ENCODE results near the gene MTA2. TPM values are rescaled to one million over a fixed set of nuclear protein-coding genes. Genes with fewer than 3 reads are reported as not detected.
"Not testable (repeated sequence)": the region's sequence is repeated elsewhere in the genome, so short reads cannot be mapped to it uniquely, and the experiment has no call there.

MTA2 gene
- total RNA-seq, 1 experiment from 2014 or later, result 193 TPM

- DNase-seq (ENCODE audit: low read depth), result peak; percentile 65
These were observed 8.1 kb downstream of the MTA2 start for GRCh38 chr11:62593434-62594044.

GRCh38 chr11:62592989-62593421, 8.7 kb downstream of the MTA2 start:
- no peak for DNase-seq (ENCODE audit: low read depth)

- no peak for DNase-seq (ENCODE audit: low read depth)
These were observed 9.4 kb downstream of the MTA2 start for GRCh38 chr11:62592146-62592815.

GRCh38 chr11:62591448-62592145, 10.1 kb downstream of the MTA2 start, which contains the start of gene TUT1:
TUT1 (minus strand) TSS chr11:62591523; CDS start chr11:62591485, 38 bp downstream.
- DNase-seq (ENCODE audit: low read depth), result peak; percentile 99

- peak; percentile 45 for DNase-seq (ENCODE audit: low read depth)
These were observed 12.6 kb downstream of the MTA2 start for GRCh38 chr11:62588966-62589637.

GRCh38 chr11:62585356-62585755, 16.3 kb downstream of the MTA2 start:
- DNase-seq (ENCODE audit: low read depth), result not testable (repeated sequence)

GRCh38 chr11:62581735-62582134, 19.9 kb downstream of the MTA2 start:
- DNase-seq (ENCODE audit: low read depth), result not testable (repeated sequence)

GRCh38 chr11:62580959-62581715, 20.5 kb downstream of the MTA2 start:
- DNase-seq (ENCODE audit: low read depth), result no peak

GRCh38 chr11:62579252-62579651, 22.4 kb downstream of the MTA2 start:
- DNase-seq (ENCODE audit: low read depth), result no peak

GRCh38 chr11:62578541-62578940, 23.1 kb downstream of the MTA2 start:
- DNase-seq (ENCODE audit: low read depth), result no peak

GRCh38 chr11:62577046-62577714, 24.5 kb downstream of the MTA2 start:
- no peak for DNase-seq (ENCODE audit: low read depth)

- DNase-seq (ENCODE audit: low read depth), result no peak
These were observed 25.8 kb downstream of the MTA2 start for GRCh38 chr11:62575837-62576236.

- DNase-seq (ENCODE audit: low read depth), result no peak
These were observed 26.5 kb downstream of the MTA2 start for GRCh38 chr11:62575156-62575555.

GRCh38 chr11:62574363-62575071, 27.1 kb downstream of the MTA2 start:
- DNase-seq (ENCODE audit: low read depth), result no peak

GRCh38 chr11:62573592-62574362, 27.9 kb downstream of the MTA2 start, which contains the start of gene EEF1G:
EEF1G (minus strand) TSS chr11:62573891; CDS start chr11:62573842, 49 bp downstream.
- DNase-seq (ENCODE audit: low read depth), result peak; percentile 100

GRCh38 chr11:62573006-62573591, 28.6 kb downstream of the MTA2 start:
- no peak for DNase-seq (ENCODE audit: low read depth)

- DNase-seq (ENCODE audit: low read depth), result no peak
These were observed 29.2 kb downstream of the MTA2 start for GRCh38 chr11:62572431-62572830.

GRCh38 chr11:62571493-62571892, 30.2 kb downstream of the MTA2 start:
- not testable (repeated sequence) for DNase-seq (ENCODE audit: low read depth)

Measured in HT1080 (cell line).